GM12878 (cell line): ENCODE data around the gene PPP1R18.
"Not testable (repeated sequence)": the region's sequence is repeated elsewhere in the genome, so short reads cannot be mapped to it uniquely, and the experiment has no call there.

Experiments used
- BHLHE40 ChIP-seq, 2 experiments: fragments of 450-650 bp in 1 of 2; IDR thresholded peaks; 2 replicates each; pipeline ENCODE4 v1.6.1; 2011 to 2017; ENCODE audit warnings: low read depth in 2 of 2, borderline replicate concordance in 1 of 2, improper control_type of control experiment in 1 of 2, low read length in 1 of 2, mild to moderate bottlenecking in 1 of 2
- CEBPZ ChIP-seq: fragments of 150-350 bp; IDR thresholded peaks from 2 replicates; pipeline ENCODE4 v1.6.1; 2016; ENCODE audit warnings: low read depth, low read length
- CREB1 ChIP-seq: IDR thresholded peaks from 2 replicates; pipeline ENCODE4 v1.6.1; 2012; ENCODE audit warnings: low read depth, mild to moderate bottlenecking, inconsistent platforms
- DPF2 ChIP-seq: fragments of 450-650 bp; IDR thresholded peaks from 2 replicates; pipeline ENCODE4 v1.6.1; 2017; ENCODE audit warnings: mild to moderate bottlenecking
- ESRRA ChIP-seq: IDR thresholded peaks from 2 replicates; pipeline ENCODE4 v1.6.1; 2012; ENCODE audit warnings: mild to moderate bottlenecking, low read length, improper control_type of control experiment
- REST ChIP-seq: IDR thresholded peaks from 2 replicates; pipeline ENCODE4 v1.6.1; 2012; ENCODE audit warnings: mild to moderate bottlenecking, low read depth, low read length
- SKIL ChIP-seq: fragments of 450-650 bp; IDR thresholded peaks from 2 replicates; pipeline ENCODE4 v1.6.1; 2017; ENCODE audit warnings: mild to moderate bottlenecking, low read depth, inconsistent platforms; ENCODE audit not compliant: poor library complexity, severe bottlenecking

GRCh38 chr6:30723159-30723842 is 36.9 kb upstream of the PPP1R18 start:
- TF ChIP-seq BHLHE40 (IDR thresholded peaks at IDR 0.05; ENCODE audit: borderline replicate concordance in 1 of 2, low read depth in 2 of 2, low read length in 1 of 2); DPF2; ESRRA; SKIL; REST; CREB1; CEBPZ: not testable (repeated sequence)
